ENCODE measurements around the gene IQGAP3. TPM values are rescaled to one million over a fixed set of nuclear protein-coding genes. Genes with fewer than 3 reads are reported as not detected.

The IQGAP3 gene
- total RNA-seq, 1 donor from 2014 or later: 11.2 TPM

- no peak for DNase-seq
- H3K4me1 Mint-ChIP-seq: no peaks in the 10 kb centered on the region
- no peaks in the 10 kb centered on the region for H3K27me3 Mint-ChIP-seq
- H3K4me3 Mint-ChIP-seq: no peak overlapping the region
- H3K9me3 Mint-ChIP-seq: no peaks in the 10 kb centered on the region
- no peak overlapping the region for H3K27ac Mint-ChIP-seq
- intact Hi-C loops (cut with micrococcal nuclease): no loop called here
- peaks cover 13% of the 10 kb centered on the region for H3K36me3 Mint-ChIP-seq (ENCODE audit: low read depth)
These were observed 19.8 kb downstream of the IQGAP3 start for GRCh38 chr1:156552518-156552917.

GRCh38 chr1:156551869-156552268 is 20.5 kb downstream of the IQGAP3 start:
- intact Hi-C loops (cut with micrococcal nuclease): no loop called here
- no peak for DNase-seq
- Mint-ChIP-seq H3K9me3 (no peaks in the 10 kb centered on the region), H3K27ac (no peak overlapping the region), H3K36me3 (ENCODE audit: low read depth) (peaks cover 15% of the 10 kb centered on the region), H3K4me3 (no peak overlapping the region), H3K4me1 (no peaks in the 10 kb centered on the region), H3K27me3 (no peaks in the 10 kb centered on the region)

- no peaks in the 10 kb centered on the region for H3K9me3 Mint-ChIP-seq
These were observed 21.2 kb downstream of the IQGAP3 start for GRCh38 chr1:156551066-156551643.

GRCh38 chr1:156550346-156550745 is 22.0 kb downstream of the IQGAP3 start:
- H3K27me3 Mint-ChIP-seq: no peaks in the 10 kb centered on the region
- peaks cover 15% of the 10 kb centered on the region for H3K36me3 Mint-ChIP-seq (ENCODE audit: low read depth)
- no peak overlapping the region for H3K27ac Mint-ChIP-seq
- intact Hi-C loops (cut with micrococcal nuclease): no loop called here
- no peaks in the 10 kb centered on the region for H3K9me3 Mint-ChIP-seq
- no peaks in the 10 kb centered on the region for H3K4me1 Mint-ChIP-seq
- no peak overlapping the region for H3K4me3 Mint-ChIP-seq
- no peak for DNase-seq

More at GRCh38 chr1:156551066-156551643, 21.2 kb downstream of the IQGAP3 start:
- no peaks in the 10 kb centered on the region for H3K27me3 Mint-ChIP-seq
- intact Hi-C loops (cut with micrococcal nuclease): no loop called here
- no peak overlapping the region for H3K27ac Mint-ChIP-seq
- H3K4me3 Mint-ChIP-seq: no peak overlapping the region
- no peaks in the 10 kb centered on the region for H3K4me1 Mint-ChIP-seq
- DNase-seq: no peak
- peaks cover 17% of the 10 kb centered on the region for H3K36me3 Mint-ChIP-seq (ENCODE audit: low read depth)

GRCh38 chr1:156549831-156550230 is 22.5 kb downstream of the IQGAP3 start:
- no peaks in the 10 kb centered on the region for H3K27me3 Mint-ChIP-seq
- DNase-seq: no peak
- H3K4me1 Mint-ChIP-seq: peaks cover 3% of the 10 kb centered on the region
- no peak overlapping the region for H3K27ac Mint-ChIP-seq
- intact Hi-C loops (cut with micrococcal nuclease): no loop called here
- peaks cover 15% of the 10 kb centered on the region for H3K36me3 Mint-ChIP-seq (ENCODE audit: low read depth)
- H3K9me3 Mint-ChIP-seq: no peaks in the 10 kb centered on the region
- no peak overlapping the region for H3K4me3 Mint-ChIP-seq

- intact Hi-C loops (cut with micrococcal nuclease): no loop called here
- no peak overlapping the region for H3K4me3 Mint-ChIP-seq
These were observed 23.0 kb downstream of the IQGAP3 start for GRCh38 chr1:156549390-156549789.

GRCh38 chr1:156547982-156548381 is 24.4 kb downstream of the IQGAP3 start:
- Mint-ChIP-seq H3K27ac (no peak overlapping the region), H3K27me3 (no peaks in the 10 kb centered on the region), H3K4me1 (peaks cover 7% of the 10 kb centered on the region), H3K9me3 (no peaks in the 10 kb centered on the region), H3K36me3 (ENCODE audit: low read depth) (peaks cover 15% of the 10 kb centered on the region), H3K4me3 (no peak overlapping the region)
- DNase-seq: no peak
- intact Hi-C loops (cut with micrococcal nuclease): no loop called here

More at GRCh38 chr1:156549390-156549789, 23.0 kb downstream of the IQGAP3 start:
- Mint-ChIP-seq H3K27ac (no peak overlapping the region), H3K27me3 (no peaks in the 10 kb centered on the region), H3K9me3 (no peaks in the 10 kb centered on the region), H3K36me3 (ENCODE audit: low read depth) (peaks cover 16% of the 10 kb centered on the region), H3K4me1 (peaks cover 7% of the 10 kb centered on the region)
- DNase-seq: no peak

- Mint-ChIP-seq H3K9me3 (no peaks in the 10 kb centered on the region), H3K4me1 (peaks cover 7% of the 10 kb centered on the region), H3K27ac (no peak overlapping the region), H3K4me3 (no peak overlapping the region), H3K27me3 (no peaks in the 10 kb centered on the region), H3K36me3 (ENCODE audit: low read depth) (peaks cover 13% of the 10 kb centered on the region)
- no peak for DNase-seq
- intact Hi-C loops (cut with micrococcal nuclease): no loop called here
These were observed 24.9 kb downstream of the IQGAP3 start for GRCh38 chr1:156547434-156547833.

- H3K4me3 Mint-ChIP-seq: no peak overlapping the region
- peaks cover 12% of the 10 kb centered on the region for H3K36me3 Mint-ChIP-seq (ENCODE audit: low read depth)
- H3K9me3 Mint-ChIP-seq: no peaks in the 10 kb centered on the region
- H3K27me3 Mint-ChIP-seq: no peaks in the 10 kb centered on the region
- no peak overlapping the region for H3K27ac Mint-ChIP-seq
- peaks cover 7% of the 10 kb centered on the region for H3K4me1 Mint-ChIP-seq
- intact Hi-C loops (cut with micrococcal nuclease): no loop called here
- no peak for DNase-seq
These were observed 26.1 kb downstream of the IQGAP3 start for GRCh38 chr1:156546267-156546666.

- Mint-ChIP-seq H3K4me3 (no peak overlapping the region), H3K9me3 (no peaks in the 10 kb centered on the region), H3K4me1 (peaks cover 7% of the 10 kb centered on the region), H3K27ac (no peak overlapping the region), H3K36me3 (ENCODE audit: low read depth) (peaks cover 13% of the 10 kb centered on the region), H3K27me3 (no peaks in the 10 kb centered on the region)
- intact Hi-C loops (cut with micrococcal nuclease): no loop called here
- DNase-seq: no peak
These were observed 27.7 kb downstream of the IQGAP3 start for GRCh38 chr1:156544592-156545102.

GRCh38 chr1:156543066-156543465 is 29.3 kb downstream of the IQGAP3 start:
- H3K27me3 Mint-ChIP-seq: no peaks in the 10 kb centered on the region
- DNase-seq: no peak
- H3K9me3 Mint-ChIP-seq: no peaks in the 10 kb centered on the region
- H3K4me1 Mint-ChIP-seq: peaks cover 9% of the 10 kb centered on the region
- H3K36me3 Mint-ChIP-seq (ENCODE audit: low read depth): peaks cover 23% of the 10 kb centered on the region
- intact Hi-C loops (cut with micrococcal nuclease): no loop called here
- no peak overlapping the region for H3K4me3 Mint-ChIP-seq
- no peak overlapping the region for H3K27ac Mint-ChIP-seq

- Mint-ChIP-seq H3K27me3 (no peaks in the 10 kb centered on the region), H3K9me3 (no peaks in the 10 kb centered on the region), H3K36me3 (ENCODE audit: low read depth) (peaks cover 17% of the 10 kb centered on the region), H3K4me1 (peaks cover 9% of the 10 kb centered on the region), H3K27ac (no peak overlapping the region), H3K4me3 (no peak overlapping the region)
- DNase-seq: no peak
- intact Hi-C loops (cut with micrococcal nuclease): loop anchor here (1.0 kb wide), 1 partner anchor 10 kb away; no protein-coding TSS in a partner anchor
These were observed 31.4 kb downstream of the IQGAP3 start for GRCh38 chr1:156540955-156541354.

- Mint-ChIP-seq H3K4me3 (no peak overlapping the region), H3K9me3 (no peaks in the 10 kb centered on the region), H3K27ac (no peak overlapping the region), H3K4me1 (peaks cover 7% of the 10 kb centered on the region), H3K27me3 (no peaks in the 10 kb centered on the region), H3K36me3 (ENCODE audit: low read depth) (peaks cover 19% of the 10 kb centered on the region)
- DNase-seq: no peak
- intact Hi-C loops (cut with micrococcal nuclease): loop anchor here (1.0 to 5.0 kb wide), 2 partner anchors 9 to 32 kb away; partner anchors contain the start of gene IQGAP3
These were observed 32.5 kb downstream of the IQGAP3 start for GRCh38 chr1:156539818-156540355.

GRCh38 chr1:156538711-156539440 is 33.5 kb downstream of the IQGAP3 start:
- Mint-ChIP-seq H3K9me3 (no peaks in the 10 kb centered on the region), H3K27me3 (no peaks in the 10 kb centered on the region), H3K36me3 (ENCODE audit: low read depth) (peaks cover 17% of the 10 kb centered on the region), H3K4me3 (no peak overlapping the region), H3K27ac (no peak overlapping the region), H3K4me1 (peaks cover 2% of the 10 kb centered on the region)
- intact Hi-C loops (cut with micrococcal nuclease): loop anchor here (5.0 kb wide), 1 partner anchor 33 kb away; the partner anchor contains the start of gene IQGAP3
- DNase-seq: no peak
